GM04503 (cell line): ENCODE data around the gene TNRC6C.

Experiments
- DNase-seq: peaks from one replicate; pipeline ENCODE4 v3.0.0-alpha.2; 2012; ENCODE audit warnings: low read depth

The TNRC6C gene

DNA sequence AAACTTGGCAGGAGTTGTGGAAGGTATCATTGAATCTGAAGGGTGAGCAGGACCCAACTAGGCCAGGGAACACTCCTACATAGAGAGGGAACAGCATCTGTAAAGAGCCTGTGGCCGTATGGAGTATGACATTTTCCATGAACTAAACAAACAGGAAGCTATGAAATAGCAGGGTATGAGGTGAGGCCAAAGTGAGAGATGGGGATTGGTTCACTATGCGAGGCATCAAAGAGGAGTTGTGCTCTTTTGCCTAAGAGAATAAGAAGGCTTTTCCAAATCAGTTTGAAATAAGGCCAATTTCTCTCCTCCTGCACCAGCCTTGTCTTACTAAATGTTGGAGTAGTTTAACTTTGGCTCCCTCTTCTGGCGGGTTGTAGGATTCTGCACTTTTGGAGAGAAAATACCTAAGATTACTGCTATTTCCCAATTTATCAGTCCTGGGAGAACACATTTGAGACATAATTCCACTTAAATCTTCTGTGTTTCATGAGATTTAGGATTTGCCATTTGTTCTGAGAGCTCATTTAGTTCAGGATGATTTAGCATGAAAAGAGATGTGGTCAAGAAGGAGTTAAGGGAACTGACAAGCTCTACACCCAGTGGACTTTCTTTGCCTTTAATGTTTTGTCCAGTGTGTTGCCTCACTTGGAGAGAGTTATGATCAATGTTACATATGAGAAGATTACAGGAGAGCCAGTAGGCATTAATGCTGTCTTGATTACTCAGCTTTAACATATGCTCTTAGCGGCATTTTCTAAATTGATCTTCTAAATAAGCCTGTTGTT is 55.4 kb downstream of the TNRC6C start:
- no peak for DNase-seq

DNA sequence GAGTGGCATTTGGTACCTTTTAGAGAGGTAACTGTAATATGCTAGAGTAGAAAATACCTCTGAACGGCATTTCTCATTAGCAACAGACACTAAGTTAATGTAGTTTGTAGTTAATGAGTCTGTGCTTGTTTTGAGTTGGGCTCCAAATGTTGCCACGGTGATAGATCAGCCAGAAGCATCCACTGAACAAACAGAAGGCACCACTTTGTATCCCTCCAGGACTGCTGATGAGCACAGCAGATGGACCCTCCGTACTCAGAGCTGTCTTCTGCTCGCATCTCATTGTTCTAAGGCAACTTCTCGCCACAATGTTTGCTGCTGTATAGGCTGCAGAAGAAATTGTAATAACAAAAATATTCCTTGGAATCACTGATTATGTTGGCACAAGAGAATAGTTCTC is 56.1 kb downstream of the TNRC6C start:
- no peak for DNase-seq

DNA sequence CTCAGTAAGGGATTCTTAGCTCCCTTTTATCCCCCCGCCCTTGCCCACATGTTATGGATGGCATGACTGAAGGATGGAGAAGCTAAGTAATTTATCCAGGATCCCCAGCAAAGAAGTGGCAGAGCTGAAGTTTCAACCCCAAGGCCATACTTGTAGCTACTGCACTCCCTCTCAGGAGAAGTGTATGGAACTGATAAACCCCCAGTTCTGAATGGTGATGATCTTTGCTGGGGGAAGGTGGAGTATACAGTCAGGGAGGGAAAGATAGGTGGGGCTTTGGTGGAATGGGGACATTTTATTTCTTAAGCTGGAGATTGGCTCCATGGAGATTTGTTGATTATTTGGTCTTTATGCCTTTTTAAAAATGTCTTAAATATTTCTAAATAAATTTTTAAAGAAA is 58.3 kb downstream of the TNRC6C start:
- no peak for DNase-seq

DNA sequence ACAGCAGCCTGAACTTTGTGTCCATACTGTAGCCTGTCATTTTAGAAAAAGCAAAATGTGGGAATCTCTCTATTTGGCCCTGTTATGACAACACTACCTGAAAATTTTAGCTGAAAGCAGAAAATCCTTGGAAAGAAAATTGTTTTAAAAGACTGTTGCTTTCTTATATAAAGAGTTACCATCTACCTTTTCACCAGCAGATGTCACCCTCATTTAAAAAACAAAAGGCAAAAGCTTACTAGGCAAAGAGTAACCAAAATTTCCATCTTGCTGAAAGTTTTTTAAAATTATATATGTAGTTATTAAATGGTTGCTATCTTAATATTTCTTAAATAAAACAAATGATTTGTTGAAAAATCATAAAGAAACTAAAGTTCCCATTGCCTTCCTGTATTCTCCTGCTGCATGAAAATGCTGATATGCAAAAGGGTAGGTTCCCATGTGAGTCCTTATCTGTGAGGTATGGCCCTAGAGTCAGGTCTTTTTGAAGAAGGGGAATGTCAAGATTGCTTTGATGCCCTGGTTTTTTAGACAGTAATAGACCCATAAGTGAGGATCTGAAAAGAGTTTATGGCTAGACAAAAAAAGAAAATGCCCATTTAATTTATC is 61.0 kb downstream of the TNRC6C start:
- peak; percentile 16 for DNase-seq

DNA sequence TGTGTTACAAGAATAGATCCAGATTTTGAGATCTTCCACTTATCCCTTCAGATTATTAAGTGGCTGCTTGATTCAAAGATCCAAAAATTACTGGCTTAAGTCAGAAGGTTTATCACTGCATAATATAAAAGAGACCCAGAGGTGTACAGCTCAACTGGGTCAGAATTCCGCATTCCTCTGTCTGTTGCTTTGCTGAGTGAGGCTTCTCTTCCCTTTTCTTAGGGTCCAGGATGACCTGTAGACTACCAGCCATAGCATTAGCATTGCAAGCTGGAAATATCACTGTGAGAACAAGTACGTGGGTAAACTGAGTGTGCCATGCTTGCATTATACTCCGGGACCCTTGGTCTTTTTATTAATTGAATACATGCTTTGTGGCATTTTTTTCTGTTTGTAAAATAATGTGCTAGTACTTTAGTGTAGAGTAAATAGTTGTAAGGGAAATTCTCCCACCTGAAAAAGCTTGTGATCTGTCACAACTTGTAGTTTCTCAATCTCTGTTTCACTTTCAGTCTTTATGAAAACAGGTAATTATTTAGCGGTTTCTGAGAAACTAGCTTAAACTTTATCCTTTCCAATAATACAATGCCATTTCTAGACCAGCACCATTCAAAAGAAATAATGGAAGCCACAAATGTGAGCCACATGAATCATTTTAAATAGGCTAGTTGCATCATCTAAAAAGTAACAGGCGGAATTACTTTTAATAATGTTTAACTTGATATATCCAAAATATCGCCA is 61.6 kb downstream of the TNRC6C start:
- DNase-seq: no peak

DNA sequence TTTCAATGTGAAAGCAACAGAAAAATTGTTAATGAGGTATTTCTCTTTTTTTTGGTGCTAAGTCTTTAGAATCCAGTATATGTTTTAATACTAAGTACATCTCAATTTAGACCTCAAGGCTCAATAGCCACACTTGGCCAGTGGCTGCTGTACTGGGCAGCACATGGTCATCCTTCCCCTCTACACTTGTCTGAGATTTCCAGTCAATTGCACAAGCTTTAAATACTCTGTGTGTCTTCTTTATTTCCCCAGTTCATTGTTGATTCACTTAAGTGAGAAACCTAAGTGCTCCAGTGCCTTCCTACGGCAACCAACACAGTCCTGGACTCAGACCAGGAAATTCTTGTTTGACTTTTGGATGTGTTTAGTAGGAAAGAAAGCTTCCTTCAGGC is 62.2 kb downstream of the TNRC6C start:
- DNase-seq: peak; percentile 14

DNA sequence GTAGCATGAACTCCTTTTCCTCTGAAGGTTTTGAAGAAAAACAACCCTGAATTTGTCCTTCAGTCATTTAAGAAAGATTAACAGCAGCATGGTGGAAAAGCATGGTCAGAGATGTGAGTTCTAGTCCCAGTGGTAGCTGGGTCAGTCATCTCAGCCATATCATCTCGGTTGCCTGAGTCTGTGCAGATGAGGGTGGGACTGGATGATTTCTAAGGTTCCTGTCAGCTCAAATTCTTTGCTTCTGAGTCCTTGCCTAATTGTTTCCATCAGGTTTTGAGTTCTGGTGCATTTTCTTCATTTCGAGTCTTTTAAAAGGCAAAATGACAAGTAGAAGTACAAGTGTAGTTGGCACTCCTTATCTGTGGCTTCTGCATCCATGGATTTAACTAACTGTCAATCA is 63.9 kb downstream of the TNRC6C start:
- DNase-seq: peak; percentile 49

DNA sequence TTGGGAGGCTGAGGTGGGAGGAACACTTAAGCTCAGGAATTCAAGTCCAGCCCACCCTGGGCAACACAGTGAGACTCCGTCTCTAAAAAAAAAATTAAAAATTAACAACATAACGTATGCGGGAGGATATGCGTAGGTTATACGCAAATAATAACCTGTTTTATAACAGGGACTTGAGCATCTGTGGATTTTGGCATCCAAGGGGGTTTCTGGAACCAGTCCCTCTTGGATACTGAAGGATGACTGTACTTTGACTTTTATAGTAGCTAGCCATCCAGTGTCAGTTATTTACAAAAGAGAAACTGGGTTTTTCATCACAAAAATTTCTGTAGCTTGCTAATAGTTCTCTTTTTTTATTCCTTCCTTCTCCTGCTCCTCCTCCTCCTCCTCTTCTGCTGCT is 64.5 kb downstream of the TNRC6C start:
- no peak for DNase-seq

DNA sequence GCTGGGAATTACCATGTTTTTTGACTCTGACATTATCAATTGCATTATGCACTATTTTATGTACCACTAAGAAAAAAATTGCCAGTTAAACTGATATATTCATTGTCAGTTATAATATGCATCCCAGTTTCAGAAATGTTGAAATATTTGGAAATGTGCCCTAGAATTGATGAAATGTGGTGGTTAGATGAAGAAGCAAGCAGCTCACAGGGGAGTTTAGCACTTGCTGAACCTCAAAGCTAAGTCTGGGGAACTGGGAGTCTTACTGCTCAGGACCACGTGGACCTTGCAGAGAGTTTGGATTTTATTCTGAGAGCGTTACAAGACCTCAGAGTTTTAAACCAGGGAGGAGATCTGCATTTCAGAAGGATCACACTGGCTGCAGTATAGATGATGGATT is 67.9 kb downstream of the TNRC6C start:
- no peak for DNase-seq

DNA sequence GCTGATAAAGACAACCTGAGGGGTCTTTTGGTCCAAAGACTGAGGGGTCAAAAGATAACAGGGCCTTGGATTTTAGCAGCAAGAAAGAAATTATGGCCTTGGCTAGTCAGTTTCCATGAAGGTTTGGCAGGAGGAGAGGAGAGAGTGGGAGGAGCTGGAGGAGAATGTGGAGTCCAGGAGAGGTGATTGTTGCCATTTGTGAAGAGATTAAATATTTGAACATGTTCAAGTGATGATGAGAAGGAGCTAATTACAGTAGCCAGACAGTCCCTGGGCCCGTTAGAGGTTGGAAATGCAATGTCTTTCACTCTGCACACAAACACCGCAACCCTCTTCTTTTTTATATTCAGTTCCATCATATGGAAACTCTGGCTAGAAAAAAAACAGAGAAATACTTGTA is 68.6 kb downstream of the TNRC6C start:
- DNase-seq: no peak

DNA sequence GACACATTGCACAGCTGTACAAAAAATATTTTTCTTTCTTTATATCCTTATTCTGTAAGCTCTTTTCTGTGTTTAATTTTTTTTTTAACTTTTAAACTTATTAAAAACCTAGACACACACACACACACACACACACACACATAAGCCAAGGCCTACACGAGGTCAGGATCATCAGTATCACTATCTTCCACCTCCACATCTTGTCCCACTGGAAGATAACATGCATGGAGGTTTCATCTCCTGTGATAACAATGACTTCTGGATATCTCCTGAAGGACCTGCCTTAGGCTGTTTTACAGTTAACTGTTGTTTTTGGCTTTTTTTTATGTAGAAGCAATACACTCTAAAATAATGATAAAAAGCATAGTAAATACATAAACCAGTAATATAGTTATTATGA is 71.2 kb downstream of the TNRC6C start:
- DNase-seq: no peak

DNA sequence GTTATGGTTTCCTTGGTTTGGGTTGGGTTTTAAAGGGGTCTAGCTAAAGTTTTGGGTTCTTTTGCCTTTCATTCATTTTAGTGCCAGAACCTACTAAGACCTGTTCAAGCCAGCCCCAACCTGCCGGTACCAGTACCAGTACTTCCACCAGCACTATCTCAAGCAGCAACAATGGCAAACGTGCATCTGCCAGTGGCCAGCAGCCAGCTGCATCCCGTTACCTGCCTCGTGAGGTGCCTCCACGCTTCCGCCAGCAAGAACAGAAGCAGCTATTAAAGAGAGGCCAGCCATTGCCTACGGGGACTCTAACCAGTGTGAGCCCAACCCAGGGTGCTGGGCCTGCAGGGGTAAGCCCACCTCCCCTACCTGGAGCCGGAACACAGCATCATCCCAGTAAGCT is 72.9 kb downstream of the TNRC6C start:
- no peak for DNase-seq

DNA sequence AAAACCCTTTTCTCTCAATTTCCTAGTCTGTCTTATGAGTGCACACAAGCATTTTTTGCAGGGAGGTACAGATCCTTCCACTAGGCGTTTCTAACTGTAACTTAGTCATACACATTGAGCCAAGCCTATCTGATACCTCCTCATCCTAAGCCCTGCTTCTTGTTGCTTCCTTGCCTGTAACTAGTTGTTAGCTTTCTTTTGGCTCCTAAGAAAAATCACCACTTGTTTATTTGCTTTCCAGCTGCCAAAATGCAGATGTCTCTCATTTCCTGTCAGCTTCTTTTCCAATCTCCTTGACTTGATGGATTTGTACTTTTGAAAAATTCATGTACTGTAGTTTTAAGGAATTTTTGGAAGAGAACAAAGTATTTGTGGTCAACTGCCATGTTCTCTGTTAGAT is 73.7 kb downstream of the TNRC6C start:
- DNase-seq: peak; percentile 58

DNA sequence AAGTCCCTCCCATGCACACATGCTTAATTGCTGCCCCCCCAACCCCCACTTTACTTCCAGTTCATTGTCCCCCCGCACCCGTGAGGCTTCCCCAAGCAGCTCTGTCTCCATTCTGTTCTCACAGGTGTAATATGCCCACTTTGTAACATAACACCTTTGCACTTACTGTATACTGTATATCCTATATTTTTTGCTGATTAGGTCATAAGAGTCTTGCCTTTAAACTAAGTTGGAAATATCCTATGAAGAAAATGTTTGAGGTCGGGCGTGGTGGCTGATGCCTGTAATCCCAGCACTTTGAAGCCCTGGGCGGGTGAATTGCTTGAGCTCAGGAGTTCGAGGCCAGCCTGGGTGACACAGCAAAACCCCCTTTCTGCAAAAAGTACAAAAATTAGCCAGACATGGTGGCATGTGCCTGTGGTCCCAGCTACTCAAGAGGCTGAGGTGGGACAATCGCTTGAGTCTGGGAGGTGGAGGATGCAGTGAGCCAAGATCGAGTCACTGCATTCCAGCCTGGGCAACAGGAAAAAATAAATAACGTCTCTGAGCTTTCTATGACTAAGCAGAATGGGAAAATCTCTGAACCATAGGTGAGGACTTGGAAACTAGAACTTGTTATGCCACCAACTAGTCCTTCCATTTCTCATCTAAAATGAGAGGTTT is 76.1 kb downstream of the TNRC6C start:
- peak; percentile 20 for DNase-seq

DNA sequence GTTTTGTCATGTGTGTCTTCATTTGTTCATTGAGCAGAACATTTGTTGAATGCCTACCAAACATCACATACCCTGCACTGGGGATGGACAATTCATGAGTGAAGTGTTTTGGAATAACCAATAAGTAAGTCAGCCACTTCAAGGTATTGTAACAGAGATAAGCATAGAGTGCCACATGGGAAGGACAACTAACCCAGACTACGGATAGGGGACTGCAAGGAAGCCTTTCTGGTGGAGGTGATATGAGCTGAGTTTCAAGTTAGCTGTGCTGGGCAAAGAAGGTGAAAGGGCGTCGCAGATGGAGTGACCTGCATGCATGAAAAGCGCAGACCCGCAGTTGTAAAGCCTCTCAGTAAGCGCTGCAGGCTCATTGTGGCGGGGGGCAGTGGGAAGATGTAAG is 78.8 kb downstream of the TNRC6C start:
- DNase-seq: no peak

DNA sequence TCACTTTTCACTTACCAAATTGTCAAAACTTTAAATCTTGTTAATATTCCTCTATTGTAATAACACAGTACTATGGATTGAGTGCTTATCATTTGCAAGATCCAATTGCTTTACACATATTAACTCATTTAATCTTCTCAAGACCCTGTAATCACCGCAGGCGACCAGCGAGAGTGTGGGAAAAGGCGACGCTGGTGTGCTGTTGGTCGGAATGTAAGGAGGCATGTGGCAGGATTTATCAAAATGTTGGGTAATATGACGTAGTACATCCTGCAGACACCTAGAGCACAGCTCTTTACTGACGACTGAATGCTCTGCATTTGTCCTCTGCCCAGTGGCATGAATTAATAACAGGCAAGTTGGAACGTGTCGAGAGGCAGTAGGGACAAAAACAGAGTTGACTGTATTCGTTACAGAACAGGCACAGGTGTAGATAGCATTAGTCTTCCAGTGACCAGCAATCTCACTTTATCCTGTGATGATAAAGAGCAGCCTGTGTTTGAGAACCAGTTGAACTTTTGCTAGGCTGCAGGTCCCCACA is 80.3 kb downstream of the TNRC6C start:
- DNase-seq: no peak

DNA sequence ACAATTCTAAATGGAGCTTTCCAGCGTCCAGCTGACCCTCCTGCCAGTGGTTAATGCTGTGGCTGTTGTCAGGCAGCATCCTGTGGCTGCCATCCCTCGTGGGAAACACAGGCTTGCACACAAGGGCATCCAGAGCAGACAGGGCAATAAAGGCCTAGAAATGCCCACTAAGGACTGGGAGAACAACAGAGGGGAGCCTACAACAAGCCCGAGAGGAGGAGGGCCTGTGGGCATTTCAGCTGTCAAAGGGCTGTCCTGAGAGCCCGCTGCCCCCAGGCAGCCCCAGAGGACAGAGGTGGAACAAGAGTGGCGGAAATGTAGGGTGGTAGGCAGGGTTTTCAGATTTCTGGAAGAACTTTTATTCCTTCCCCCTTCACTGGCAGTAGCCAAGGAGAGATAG is 81.1 kb downstream of the TNRC6C start:
- DNase-seq: no peak

DNA sequence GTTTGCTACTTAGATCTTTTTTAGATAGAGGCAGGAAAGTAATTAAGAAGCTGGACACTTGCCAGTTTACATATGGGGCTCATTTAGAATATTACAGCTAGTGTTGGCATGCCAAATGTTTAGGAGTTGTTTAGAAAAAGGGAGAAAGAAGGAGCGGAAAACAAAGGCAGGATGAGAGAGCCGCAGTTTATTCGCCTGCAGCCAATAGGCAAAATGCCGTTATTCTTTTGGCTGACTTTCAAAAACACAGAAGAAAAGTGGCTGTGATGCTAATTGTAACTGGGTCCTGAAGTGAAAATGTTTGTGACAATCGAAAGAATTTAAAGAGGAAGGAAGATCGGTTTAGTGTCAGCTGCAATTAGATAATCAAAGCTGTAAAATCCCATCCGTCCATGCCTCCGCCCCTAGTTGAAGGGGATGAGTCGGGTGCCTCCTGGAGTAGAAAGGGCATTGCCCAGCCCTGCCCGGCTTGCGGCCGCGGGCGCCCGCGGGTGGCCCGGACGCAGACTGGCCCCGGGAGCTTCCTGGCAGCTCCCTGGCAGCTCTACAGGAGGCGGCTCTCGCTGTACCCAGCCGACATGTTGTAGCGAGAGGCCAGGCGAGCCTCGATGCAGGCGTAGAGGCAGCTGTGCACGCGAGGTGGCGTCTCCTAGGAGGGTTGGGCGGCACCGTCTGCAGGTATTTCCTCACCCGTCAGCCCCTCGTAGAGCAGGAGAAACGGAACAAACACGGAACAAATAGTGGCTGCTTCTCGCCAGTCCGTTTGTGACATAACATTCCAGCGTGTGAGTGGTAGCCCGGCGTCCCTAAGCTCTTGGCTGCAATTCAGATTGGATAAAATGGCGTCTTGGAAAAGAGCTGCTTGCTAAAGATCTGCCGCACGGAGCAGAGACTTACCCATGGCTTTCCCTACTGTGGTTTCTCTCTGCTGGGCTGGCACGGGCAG is 82.2 kb downstream of the TNRC6C start:
- peak; percentile 23 for DNase-seq

DNA sequence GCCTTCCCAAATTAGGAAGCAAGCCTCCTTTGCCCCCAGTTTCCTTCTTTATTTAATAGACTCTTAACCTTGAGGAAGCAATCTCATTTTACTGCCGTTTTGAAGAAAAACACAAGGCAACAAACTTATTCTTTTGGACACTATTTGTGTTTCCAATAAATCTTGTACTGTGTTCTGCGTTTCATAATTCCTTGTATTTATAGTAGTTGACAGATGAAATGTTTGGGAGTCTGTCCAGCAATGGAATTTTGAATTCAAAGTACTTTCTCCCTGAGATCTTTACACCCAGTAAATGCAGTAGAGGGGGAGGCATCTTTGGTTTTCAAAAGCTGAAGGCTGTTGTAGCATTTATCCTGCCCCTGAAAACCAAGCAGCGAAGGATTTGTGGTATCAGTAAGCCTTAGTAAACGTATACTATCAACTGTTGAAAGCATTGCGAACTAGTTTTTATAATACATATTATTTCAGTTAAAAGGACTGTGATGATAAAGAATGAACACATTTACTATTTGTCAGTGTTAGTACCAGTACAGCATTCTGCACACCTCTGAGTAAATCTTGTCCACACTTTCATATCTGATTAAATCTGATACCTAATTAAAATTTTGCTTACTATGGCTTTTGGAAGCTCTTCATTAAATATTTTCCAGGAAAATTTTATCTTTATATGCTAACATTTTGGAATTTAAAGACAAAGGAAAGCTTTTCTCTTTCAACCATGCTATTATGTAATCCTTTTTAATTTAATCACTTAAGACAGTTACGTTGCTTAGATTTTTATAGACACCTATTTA is 83.1 kb downstream of the TNRC6C start:
- DNase-seq: peak; percentile 17

DNA sequence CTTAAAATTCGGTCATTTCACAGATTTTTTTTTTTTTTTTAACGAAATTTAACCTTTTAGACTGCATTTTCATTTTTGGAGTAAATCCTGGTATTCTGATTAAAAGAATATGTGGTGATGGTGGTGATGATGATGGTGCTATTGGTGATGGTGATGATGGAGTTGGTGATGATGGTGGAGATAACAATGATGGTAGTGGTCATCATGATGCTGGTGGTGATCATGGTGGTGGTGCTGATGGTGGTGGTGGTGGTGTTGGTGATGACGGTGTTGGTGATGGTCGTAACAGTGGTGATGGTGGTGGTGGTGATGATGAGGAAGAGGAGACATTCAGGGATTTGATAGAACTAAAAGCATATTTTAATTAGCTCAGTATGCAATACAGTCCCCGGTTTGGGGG is 84.0 kb downstream of the TNRC6C start:
- DNase-seq: no peak

DNA sequence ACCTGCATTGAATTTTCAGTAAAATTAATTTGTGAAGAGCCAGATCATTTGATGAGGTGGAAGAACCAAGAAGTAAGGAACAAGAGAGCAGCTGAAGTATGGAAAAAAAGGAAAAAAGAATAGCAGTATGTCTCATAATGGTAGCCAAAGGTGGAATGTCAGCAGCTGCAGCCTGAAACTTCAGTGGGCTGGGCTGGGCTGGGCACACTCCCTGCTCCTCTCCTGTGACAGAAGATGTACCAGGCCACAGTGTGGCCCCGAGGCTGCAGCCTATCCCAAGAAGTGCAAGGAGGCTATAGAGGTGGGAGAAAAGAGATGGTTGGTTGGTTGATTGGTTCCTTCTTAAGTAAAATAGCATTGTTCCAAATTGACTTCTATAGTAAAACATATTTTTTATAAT is 84.5 kb downstream of the TNRC6C start:
- DNase-seq: no peak
